ENCODE data around the gene KIN. TPM values are rescaled to one million over a fixed set of nuclear protein-coding genes. Genes with fewer than 3 reads are reported as not detected.

Gene KIN
- total RNA-seq, 1 experiment from 2014 or later: 23.4 TPM

DNA sequence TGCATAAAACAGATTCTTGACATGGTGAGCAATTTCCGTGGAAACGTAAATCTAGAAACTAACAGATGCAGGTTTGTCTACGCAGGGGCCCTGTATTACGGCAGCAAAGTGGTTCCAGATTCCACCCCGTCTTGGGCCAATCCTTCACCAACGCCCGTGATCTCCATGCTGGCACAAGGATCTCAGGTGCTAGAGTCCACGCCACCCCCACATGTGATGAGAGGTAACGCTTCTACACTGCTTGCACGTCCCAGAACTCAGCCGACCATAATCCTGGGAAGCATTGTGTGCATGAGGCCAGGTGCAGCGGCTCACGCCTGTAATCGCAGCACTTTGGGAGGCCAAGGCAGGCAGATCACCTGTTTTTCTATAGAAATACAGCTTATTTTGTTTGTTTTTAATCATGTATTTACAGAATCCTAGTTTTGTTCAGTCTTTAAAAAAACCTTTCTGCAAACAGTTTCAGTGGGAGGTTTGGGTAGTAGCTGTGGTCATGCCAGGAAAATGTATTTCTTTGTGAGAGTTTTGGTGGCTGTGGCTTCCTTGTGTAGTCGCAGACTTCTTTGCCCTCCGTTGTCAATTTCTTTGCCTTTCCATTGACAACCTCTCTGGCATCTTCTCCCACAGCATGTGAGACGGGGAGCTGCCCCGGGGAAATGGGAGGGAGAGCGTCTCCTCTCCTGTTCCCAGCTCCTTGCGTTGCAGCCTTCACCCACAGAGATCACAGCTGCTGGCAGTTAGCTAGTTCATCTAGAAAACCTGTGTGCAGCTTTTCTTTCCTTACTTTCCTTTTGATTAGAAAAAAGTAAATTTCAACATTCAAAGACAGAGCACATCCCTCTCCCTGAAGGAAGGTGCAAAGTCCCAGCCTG is 49.0 kb downstream of the KIN start:
- no peak overlapping the region for H2BK20ac ChIP-seq (ENCODE audit: low read depth, low read length, poor library complexity, severe bottlenecking)
- H3K14ac ChIP-seq (ENCODE audit: insufficient read depth, low read length): no peak overlapping the region
- H2BK5ac ChIP-seq (ENCODE audit: insufficient read length, low read length): no peak overlapping the region
- no peaks in the 10 kb centered on the region for H3K27me3 ChIP-seq (ENCODE audit: insufficient read depth, low read length)
- H2BK15ac ChIP-seq (ENCODE audit: low read depth, low read length): no peak overlapping the region
- Mint-ChIP-seq H3K4me1 (no peaks in the 10 kb centered on the region), H3K9me3 (no peaks in the 10 kb centered on the region; a peak in 1 of 5 replicates), H3K27me3 (ENCODE audit: low read depth) (peaks cover 2% of the 10 kb centered on the region; the same call in 1 of the 2 replicates), H3K4me3 (no peak overlapping the region), H3K36me3 (ENCODE audit: insufficient read depth in 1 of 3, low read depth in 3 of 3) (no peaks in the 10 kb centered on the region), H3K27ac (peak overlapping the region in 1 of 3 experiments; percentile 10; a peak in 2 of 7 replicates)
- H4K8ac ChIP-seq (replicated peaks; ENCODE audit: insufficient read length, low read depth, low read length): no peak overlapping the region
- H2BK12ac ChIP-seq (ENCODE audit: insufficient read length, low read depth, low read length): no peak overlapping the region
- H3K79me2 ChIP-seq (ENCODE audit: insufficient read depth, low read length): no peaks in the 10 kb centered on the region
- no peak overlapping the region for H4K5ac ChIP-seq (ENCODE audit: insufficient read length, low read depth, low read length)
- no peak overlapping the region for H3K27ac ChIP-seq (ENCODE audit: insufficient read length, low read depth, low read length)
- no peak overlapping the region for H3T11ph ChIP-seq (ENCODE audit: low read length)
- H3K23ac ChIP-seq (ENCODE audit: insufficient read length, low read depth, low read length): no peak overlapping the region
- no peak overlapping the region for H3K18ac ChIP-seq (ENCODE audit: insufficient read length, low read depth, low read length)
- H3K4ac ChIP-seq (ENCODE audit: low read depth, low read length): no peak overlapping the region
- H3K4me1 ChIP-seq (ENCODE audit: insufficient read depth, low read length): no peaks in the 10 kb centered on the region
- no peak overlapping the region for H3K56ac ChIP-seq (ENCODE audit: insufficient read length, low read depth, low read length)
- no peaks in the 10 kb centered on the region for H3K9me3 ChIP-seq (ENCODE audit: control insufficient read depth, low read depth, low read length)
- no peak for DNase-seq
- no peaks in the 10 kb centered on the region for H3K23me2 ChIP-seq (ENCODE audit: insufficient read length, low read depth, low read length, poor library complexity, severe bottlenecking)
- no peak overlapping the region for H2BK120ac ChIP-seq (ENCODE audit: low read depth, low read length, poor library complexity, severe bottlenecking)
- H4K91ac ChIP-seq (ENCODE audit: insufficient read length, low read depth, low read length): no peak overlapping the region
- no CpG with 5 or more reads among the region's 20 CpGs for WGBS (ENCODE audit: extremely low coverage, insufficient read length, low lambda C conversion rate)
- no peak overlapping the region for H2AK5ac ChIP-seq (ENCODE audit: insufficient read length, low read length)
- H3K79me1 ChIP-seq (ENCODE audit: insufficient read depth, low read depth, low read length, poor library complexity, severe bottlenecking): no peaks in the 10 kb centered on the region
- H2AFZ ChIP-seq (ENCODE audit: low read length): no peak overlapping the region
- no peaks in the 10 kb centered on the region for H4K20me1 ChIP-seq (ENCODE audit: control insufficient read depth, insufficient read depth, insufficient read length)
- H3K9ac ChIP-seq (ENCODE audit: extremely low read depth, insufficient read length, low read length): no peak overlapping the region
- TF ChIP-seq, protein P1, sequence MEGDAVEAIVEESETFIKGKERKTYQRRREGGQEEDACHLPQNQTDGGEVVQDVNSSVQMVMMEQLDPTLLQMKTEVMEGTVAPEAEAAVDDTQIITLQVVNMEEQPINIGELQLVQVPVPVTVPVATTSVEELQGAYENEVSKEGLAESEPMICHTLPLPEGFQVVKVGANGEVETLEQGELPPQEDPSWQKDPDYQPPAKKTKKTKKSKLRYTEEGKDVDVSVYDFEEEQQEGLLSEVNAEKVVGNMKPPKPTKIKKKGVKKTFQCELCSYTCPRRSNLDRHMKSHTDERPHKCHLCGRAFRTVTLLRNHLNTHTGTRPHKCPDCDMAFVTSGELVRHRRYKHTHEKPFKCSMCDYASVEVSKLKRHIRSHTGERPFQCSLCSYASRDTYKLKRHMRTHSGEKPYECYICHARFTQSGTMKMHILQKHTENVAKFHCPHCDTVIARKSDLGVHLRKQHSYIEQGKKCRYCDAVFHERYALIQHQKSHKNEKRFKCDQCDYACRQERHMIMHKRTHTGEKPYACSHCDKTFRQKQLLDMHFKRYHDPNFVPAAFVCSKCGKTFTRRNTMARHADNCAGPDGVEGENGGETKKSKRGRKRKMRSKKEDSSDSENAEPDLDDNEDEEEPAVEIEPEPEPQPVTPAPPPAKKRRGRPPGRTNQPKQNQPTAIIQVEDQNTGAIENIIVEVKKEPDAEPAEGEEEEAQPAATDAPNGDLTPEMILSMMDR (conservative IDR thresholded peaks at IDR 0.05): no peak
- H3K4me2 ChIP-seq (ENCODE audit: insufficient read depth, insufficient read length, low read length): no peak overlapping the region
